ENCODE data around the gene WNK3.

- TF ChIP-seq EZH2 (IDR thresholded peaks at IDR 0.05; ENCODE audit: insufficient read depth, low read length) (no peak), CTCF (IDR thresholded peaks at IDR 0.05; ENCODE audit: insufficient read depth, low read depth, low read length) (no peak)
These were observed 162.8 kb downstream of the WNK3 start for GRCh38 chrX:54194982-54195588.
